Measurements from ENCODE around the gene TMC8.
A peak's percentile ranks its signal among the peaks of the same experiment; 100 is the strongest.
"Not testable (repeated sequence)": the region's sequence is repeated elsewhere in the genome, so short reads cannot be mapped to it uniquely, and the experiment has no call there.

The TMC8 gene

DNA sequence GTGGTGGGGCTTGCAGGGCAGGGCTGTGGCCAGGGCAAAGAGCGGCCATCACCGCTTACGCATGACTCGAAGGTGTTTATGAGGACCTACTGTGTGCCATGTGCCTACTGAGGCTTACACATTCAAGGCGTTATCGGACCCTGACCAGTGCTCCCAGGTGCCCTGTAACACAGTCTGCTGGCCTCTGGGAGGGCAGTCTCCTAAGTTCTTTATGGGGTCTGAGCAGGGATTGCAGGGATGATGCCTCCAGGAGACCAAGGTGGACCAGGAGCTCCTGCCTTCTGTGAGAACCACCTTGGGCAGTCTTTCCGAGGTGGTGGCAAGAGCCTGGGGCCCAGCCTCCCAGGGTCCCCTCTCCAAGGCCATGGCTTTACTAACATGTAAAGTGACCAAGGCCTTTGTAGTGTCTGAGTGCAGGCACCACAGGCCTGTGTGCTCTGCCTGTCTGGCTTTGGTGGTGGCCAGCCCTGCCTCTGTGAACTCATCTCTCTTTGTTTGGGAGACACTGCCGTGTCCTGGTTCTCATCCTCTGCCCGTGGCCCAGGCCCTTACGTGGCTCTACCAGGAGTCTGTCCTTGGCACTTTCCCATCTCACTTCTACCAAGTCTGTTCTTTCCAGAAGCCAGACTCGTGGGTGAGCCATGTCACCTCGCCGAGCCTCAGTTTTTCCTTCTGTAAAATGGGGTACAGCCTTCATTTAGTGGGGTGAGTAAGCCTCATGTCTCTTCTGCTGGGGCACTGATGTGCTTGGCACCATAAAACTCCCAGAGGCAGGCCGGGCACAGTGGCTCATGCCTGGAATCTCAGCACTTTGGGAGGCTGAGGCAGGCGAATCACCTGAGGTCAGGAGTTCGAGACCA, 34.4 kb downstream of the TMC8 start:
- no peak for DNase-seq

DNA sequence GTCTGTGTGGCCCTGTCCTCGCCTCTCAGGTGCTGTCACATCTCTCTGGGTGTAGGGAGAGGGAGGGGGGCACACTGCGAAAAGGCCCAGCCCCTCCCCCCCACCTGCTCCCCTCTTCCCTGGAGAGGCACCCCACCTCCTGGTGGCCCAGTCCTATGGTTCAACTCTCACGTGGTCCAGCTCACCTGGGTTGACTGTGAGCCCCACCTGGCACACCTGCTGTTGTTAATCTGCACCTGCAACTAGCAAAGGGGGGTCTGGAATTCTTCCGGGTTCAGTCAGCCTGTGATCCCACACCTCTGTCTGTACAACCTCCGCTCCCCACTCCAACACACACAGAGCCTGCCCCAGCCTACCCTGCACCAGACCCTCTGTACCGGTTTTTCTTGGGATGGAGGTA, 35.8 kb downstream of the TMC8 start:
- peak; percentile 73 for DNase-seq

DNA sequence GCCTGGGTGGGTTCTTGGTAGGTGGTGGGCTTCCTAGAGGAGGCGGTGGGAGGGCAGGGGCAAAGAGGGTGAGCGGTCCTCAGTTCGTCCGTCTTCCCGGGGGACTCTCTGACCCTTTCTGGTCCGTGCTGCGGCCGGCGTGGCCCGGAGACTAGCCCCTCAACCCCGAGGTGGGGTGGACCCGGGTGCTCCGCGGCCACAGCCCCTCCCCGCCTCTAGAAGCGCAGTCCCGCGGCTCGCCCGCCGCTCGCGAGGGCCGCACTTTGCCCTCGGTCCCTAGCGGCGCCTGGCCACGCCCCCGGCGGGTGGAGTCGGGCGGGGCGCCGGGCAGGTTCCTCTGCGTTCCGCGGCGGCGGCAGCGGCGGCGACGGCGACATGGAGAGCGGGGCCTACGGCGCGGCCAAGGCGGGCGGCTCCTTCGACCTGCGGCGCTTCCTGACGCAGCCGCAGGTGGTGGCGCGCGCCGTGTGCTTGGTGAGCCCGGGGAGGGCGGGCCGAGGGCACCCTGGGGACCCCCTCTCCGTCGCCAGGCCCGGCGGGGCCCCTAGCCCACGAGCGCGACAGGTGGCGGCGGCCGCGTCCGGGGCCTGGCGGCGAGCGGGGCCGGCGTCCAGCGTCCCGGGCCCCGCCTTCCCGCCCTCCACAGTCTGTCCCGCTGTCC, 37.8 kb downstream of the TMC8 start, which contains the start of gene SYNGR2:
Gene SYNGR2, plus strand, starts transcription at position 340 of the 661 bp plus-strand sequence. Its CDS starts 36 bp downstream, at position 376.
- DNase-seq, result peak; percentile 85

GRCh38 chr17:78168903-78169793, 38.6 kb downstream of the TMC8 start:
- peak; percentile 15 for DNase-seq

GRCh38 chr17:78170692-78171590, 40.4 kb downstream of the TMC8 start:
- DNase-seq, result no peak

- DNase-seq, result not testable (repeated sequence)
Observed at GRCh38 chr17:78171591-78172248, 41.1 kb downstream of the TMC8 start.

DNA sequence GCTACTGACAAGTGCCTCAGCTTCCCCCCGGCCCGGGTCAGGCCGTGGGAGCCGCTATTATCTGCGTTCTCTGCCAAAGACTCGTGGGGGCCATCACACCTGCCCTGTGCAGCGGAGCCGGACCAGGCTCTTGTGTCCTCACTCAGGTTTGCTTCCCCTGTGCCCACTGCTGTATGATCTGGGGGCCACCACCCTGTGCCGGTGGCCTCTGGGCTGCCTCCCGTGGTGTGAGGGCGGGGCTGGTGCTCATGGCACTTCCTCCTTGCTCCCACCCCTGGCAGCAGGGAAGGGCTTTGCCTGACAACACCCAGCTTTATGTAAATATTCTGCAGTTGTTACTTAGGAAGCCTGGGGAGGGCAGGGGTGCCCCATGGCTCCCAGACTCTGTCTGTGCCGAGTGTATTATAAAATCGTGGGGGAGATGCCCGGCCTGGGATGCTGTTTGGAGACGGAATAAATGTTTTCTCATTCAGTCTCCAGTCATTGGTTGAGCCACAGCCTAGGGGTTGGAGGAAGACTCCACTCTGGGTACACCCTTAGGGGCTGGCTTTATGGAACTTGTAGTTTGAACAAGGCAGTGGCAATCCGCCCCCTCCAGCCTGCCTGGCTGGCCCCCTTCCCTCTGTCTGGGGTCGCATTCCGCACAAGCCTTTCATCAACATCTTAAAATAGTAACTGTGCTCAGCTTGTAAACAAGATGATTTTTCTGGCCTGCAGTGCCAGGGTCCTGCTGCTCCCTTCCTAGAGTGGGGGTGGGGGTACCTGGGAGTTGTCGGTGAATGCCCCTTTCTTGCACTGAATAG, 41.9 kb downstream of the TMC8 start:
- no peak for DNase-seq

GRCh38 chr17:78173097-78173715, 42.6 kb downstream of the TMC8 start:
- no peak for DNase-seq

- DNase-seq, result no peak
Observed at GRCh38 chr17:78174346-78174869, 43.8 kb downstream of the TMC8 start.

GRCh38 chr17:78174870-78175642, 44.5 kb downstream of the TMC8 start:
- peak; percentile 55 for DNase-seq

GRCh38 chr17:78175643-78175981, 45.0 kb downstream of the TMC8 start:
- DNase-seq, result no peak

DNA sequence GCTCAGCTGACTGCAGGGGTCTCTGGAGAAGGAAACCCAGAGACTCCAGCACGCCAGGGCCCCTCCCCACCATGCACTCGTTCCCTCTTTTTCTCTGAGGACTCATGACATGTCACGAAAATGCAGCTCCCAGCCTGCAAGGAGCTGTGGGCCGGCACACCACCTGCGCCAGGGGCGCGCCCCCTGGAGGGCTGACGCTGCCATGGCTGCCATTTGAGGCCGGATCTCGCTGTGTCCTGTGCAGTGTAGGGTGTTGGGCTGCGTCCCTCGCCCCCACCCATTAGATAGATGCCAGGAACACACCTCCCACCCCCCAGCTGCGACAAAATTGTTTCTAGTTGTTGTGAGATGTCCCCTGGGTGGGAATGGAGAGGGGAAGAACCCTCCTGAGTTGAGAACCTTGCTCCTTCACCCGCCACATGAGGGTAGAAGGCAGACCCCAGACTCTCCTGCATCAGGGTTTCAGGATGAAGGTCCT, 46.0 kb downstream of the TMC8 start:
- DNase-seq, result no peak

GRCh38 chr17:78179372-78179771, 48.8 kb downstream of the TMC8 start:
- DNase-seq, result no peak

- no peak for DNase-seq
Observed at GRCh38 chr17:78180083-78180482, 49.5 kb downstream of the TMC8 start.

DNA sequence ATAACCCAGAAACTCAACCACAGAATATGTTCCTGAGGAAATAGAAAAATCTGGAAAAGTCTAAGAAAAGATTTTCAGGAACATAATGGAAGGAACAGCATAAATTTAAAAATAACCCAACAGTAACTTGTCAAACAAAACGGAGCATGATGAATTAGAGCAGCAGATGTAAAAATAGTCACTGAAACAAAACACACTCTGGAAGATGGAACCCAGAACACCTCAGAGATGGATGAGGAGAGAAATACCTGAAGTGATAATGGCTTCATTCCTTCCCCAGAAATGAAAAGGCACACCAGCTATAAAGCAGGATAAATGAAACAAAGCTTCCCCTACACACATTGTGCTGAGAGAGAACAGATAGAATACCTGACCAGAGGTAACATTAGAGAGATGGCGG, 49.9 kb downstream of the TMC8 start:
- no peak for DNase-seq

- no peak for DNase-seq
Observed at GRCh38 chr17:78182504-78182903, 51.9 kb downstream of the TMC8 start.

GRCh38 chr17:78183916-78184315, 53.3 kb downstream of the TMC8 start:
- no peak for DNase-seq

GRCh38 chr17:78184351-78184750, 53.8 kb downstream of the TMC8 start:
- DNase-seq, result no peak

GRCh38 chr17:78184868-78185267, 54.3 kb downstream of the TMC8 start:
- DNase-seq, result no peak
